K562 treated with DMSO at 1 percent for 48 hours (cell line): ENCODE measurements around the gene TFIP11. TPM values are rescaled to one million over a fixed set of nuclear protein-coding genes. Genes with fewer than 3 reads are reported as not detected.

ENCODE experiments used
- total RNA-seq: library from RNA; unstranded; fragments of 300-600 nt; gene quantifications from 2 replicates; pipeline ENCODE4 v1.2.3, GENCODE V29; 2022; ENCODE audit warnings: low replicate concordance; ENCODE audit errors: extremely low read depth

Gene TFIP11
- total RNA-seq = not detected in 2 replicates

DNA sequence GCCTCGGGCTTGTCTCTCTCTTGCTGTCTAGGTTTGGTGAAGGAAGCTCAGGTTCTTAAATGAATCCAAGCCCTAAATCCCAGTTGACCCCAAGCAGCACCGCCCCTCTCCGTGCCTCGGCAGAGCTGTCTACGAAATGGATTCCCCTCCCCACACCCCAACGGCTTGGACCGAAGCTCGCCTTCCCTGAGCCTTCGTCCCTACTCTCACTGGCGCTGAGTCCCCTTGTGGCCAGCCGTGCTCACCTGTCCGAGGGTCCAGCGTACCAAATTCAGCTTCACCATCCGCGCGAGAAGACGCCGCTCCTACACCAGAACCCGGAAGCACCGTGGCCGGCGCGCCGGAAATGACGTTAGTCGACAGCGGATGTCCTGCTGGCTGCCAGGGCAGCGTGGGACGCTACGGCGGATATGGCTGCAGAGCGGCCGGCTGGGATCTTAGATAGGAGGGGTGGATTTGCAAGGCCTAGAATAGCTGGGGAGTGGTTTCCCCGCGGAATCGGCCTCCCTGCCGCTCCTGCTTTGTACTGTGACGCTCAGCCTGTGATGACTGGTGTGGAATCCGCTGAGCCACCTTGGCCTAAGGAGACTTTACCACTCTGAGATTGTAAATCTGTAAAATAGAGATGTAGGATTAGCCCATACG, at the start of gene TFIP11:
Gene TFIP11, minus strand, starts transcription at position 325 of the 645 bp plus-strand sequence. CDS start 2,201 bp downstream, outside the sequence.

GRCh38 chr22:26483439-26484359, 28.6 kb downstream of the TFIP11 start, which contains the start of the genes HPS4 and SRRD:
HPS4 (minus strand) TSS chr22:26483783; CDS start chr22:26481762, 2,021 bp downstream.
SRRD (plus strand) TSS chr22:26483877; CDS start chr22:26483891, 14 bp downstream.

Other genes starting within 250 kb of the TFIP11 start
- not detected in 2 replicates for gene ASPHD2, start 83.2 kb downstream of the TFIP11 start, total RNA-seq
- not detected in 2 replicates for gene HPS4, start 28.7 kb downstream of the TFIP11 start, total RNA-seq
- gene SRRD, start 28.6 kb downstream of the TFIP11 start, total RNA-seq = not detected in 2 replicates
- gene TPST2, start 77.7 kb upstream of the TFIP11 start, total RNA-seq = not detected in 2 replicates
- gene CRYBB1, start 105.6 kb upstream of the TFIP11 start, total RNA-seq = not detected in 2 replicates
- gene CRYBA4, start 109.5 kb upstream of the TFIP11 start, total RNA-seq = not detected in 2 replicates
- not detected in 2 replicates for gene MIAT, start 145.1 kb upstream of the TFIP11 start, total RNA-seq